ENCODE measurements around the gene APOC1.
"Not testable (repeated sequence)": the region's sequence is repeated elsewhere in the genome, so short reads cannot be mapped to it uniquely, and the experiment has no call there.

The APOC1 gene

GRCh38 chr19:44874317-44874716, 40.1 kb upstream of the APOC1 start:
- H3K4me3 ChIP-seq (replicated peaks in 1 of 2; ENCODE audit: low read depth in 2 of 2, low read length in 2 of 2) = no peak overlapping the region
- DNase-seq (ENCODE audit: low read depth in 2 of 2) = no peak
- TF ChIP-seq CTCF (IDR thresholded peaks at IDR 0.05; ENCODE audit: low read depth, low read length) = no peak

- no peak overlapping the region for H3K4me3 ChIP-seq (replicated peaks in 1 of 2; ENCODE audit: low read depth in 2 of 2, low read length in 2 of 2)
- TF ChIP-seq CTCF (IDR thresholded peaks at IDR 0.05; ENCODE audit: low read depth, low read length) = no peak
- peak in 1 of 2 donors; percentile 67 for DNase-seq (ENCODE audit: low read depth in 2 of 2)
Observed at GRCh38 chr19:44875666-44876451, 38.5 kb upstream of the APOC1 start.

GRCh38 chr19:44876930-44877535, 37.4 kb upstream of the APOC1 start:
- DNase-seq (ENCODE audit: low read depth in 2 of 2) = no peak
- TF ChIP-seq CTCF (IDR thresholded peaks at IDR 0.05; ENCODE audit: low read depth, low read length) = no peak
- no peak overlapping the region for H3K4me3 ChIP-seq (replicated peaks in 1 of 2; ENCODE audit: low read depth in 2 of 2, low read length in 2 of 2)

GRCh38 chr19:44878120-44878865, 36.1 kb upstream of the APOC1 start:
- TF ChIP-seq CTCF (IDR thresholded peaks at IDR 0.05; ENCODE audit: low read depth, low read length) = no peak
- no peak overlapping the region for H3K4me3 ChIP-seq (replicated peaks in 1 of 2; ENCODE audit: low read depth in 2 of 2, low read length in 2 of 2)
- DNase-seq (ENCODE audit: low read depth in 2 of 2) = no peak

- TF ChIP-seq CTCF (IDR thresholded peaks at IDR 0.05; ENCODE audit: low read depth, low read length) = no peak
- no peak overlapping the region for H3K4me3 ChIP-seq (replicated peaks in 1 of 2; ENCODE audit: low read depth in 2 of 2, low read length in 2 of 2)
- no peak for DNase-seq (ENCODE audit: low read depth in 2 of 2)
Observed at GRCh38 chr19:44879309-44880065, 34.9 kb upstream of the APOC1 start.

- no peak for DNase-seq (ENCODE audit: low read depth in 2 of 2)
- H3K4me3 ChIP-seq (replicated peaks in 1 of 2; ENCODE audit: low read depth in 2 of 2, low read length in 2 of 2) = no peak overlapping the region
- no peak for TF ChIP-seq CTCF (IDR thresholded peaks at IDR 0.05; ENCODE audit: low read depth, low read length)
Observed at GRCh38 chr19:44882063-44882462, 32.3 kb upstream of the APOC1 start.

- DNase-seq (ENCODE audit: low read depth in 2 of 2); H3K4me3 ChIP-seq (replicated peaks in 1 of 2; ENCODE audit: low read depth in 2 of 2, low read length in 2 of 2): not testable (repeated sequence)
Observed at GRCh38 chr19:44882619-44883397, 31.6 kb upstream of the APOC1 start.

Measured in cardiac fibroblast (primary cell).